Transverse colon (tissue), 4 donors: ENCODE measurements around the gene PDIA5.

Experiments used
- POLR2A ChIP-seq: fragments of 450-650 bp; IDR thresholded peaks from one replicate; pipeline ENCODE4 v1.6.1; 2016; ENCODE audit warnings: antibody characterized with exemption, mild to moderate bottlenecking, moderate library complexity
- POLR2AphosphoS5 ChIP-seq, 3 donors: sonication (generic); formaldehyde crosslinking; IDR thresholded peaks; one replicate each; pipeline ENCODE4 v1.6.1; 2016; ENCODE audit warnings: antibody characterized with exemption in 3 of 3
- TF ChIP-seq, protein P1 (sequence below), 5 experiments: fragments of 200-600 bp in 3 of 5; fragments of 450-650 bp in 2 of 5; sonication (generic) in 3 of 5; IDR thresholded peaks; 1 replicate in 2 of 5; 2 replicates in 3 of 5; pipeline ENCODE4 v1.5.1; 2016 to 2017; ENCODE audit warnings: antibody characterized with exemption in 5 of 5, inconsistent platforms in 3 of 5, mild to moderate bottlenecking in 2 of 5, moderate library complexity in 1 of 5

DNA sequence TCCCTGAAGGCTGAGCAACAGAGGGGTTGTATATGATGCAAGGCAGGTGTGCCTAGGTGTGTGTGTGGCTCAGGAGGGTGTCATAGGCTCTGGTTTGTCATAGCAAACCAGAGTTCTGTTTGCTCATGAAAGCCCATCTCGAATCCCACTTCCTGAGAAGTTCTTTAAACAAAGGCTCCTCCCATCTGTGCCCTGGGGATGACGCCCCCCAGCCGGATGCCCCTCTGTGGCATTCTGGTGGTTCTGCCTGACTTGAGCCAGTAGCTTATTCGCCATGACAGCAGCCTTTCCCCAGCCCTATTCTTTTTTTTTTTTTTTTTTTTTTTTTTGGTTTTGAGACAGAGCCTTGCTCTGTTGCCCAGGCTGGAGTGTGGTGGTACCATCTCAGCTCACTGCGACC lies 45.4 kb downstream of the PDIA5 start:
- TF ChIP-seq, protein P1, sequence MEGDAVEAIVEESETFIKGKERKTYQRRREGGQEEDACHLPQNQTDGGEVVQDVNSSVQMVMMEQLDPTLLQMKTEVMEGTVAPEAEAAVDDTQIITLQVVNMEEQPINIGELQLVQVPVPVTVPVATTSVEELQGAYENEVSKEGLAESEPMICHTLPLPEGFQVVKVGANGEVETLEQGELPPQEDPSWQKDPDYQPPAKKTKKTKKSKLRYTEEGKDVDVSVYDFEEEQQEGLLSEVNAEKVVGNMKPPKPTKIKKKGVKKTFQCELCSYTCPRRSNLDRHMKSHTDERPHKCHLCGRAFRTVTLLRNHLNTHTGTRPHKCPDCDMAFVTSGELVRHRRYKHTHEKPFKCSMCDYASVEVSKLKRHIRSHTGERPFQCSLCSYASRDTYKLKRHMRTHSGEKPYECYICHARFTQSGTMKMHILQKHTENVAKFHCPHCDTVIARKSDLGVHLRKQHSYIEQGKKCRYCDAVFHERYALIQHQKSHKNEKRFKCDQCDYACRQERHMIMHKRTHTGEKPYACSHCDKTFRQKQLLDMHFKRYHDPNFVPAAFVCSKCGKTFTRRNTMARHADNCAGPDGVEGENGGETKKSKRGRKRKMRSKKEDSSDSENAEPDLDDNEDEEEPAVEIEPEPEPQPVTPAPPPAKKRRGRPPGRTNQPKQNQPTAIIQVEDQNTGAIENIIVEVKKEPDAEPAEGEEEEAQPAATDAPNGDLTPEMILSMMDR (IDR thresholded peaks at IDR 0.05), result no peak
- TF ChIP-seq POLR2AphosphoS5 (IDR thresholded peaks at IDR 0.05) (no peak), POLR2A (no peak)
